Ectodermal cell (in vitro differentiated cells): ENCODE measurements around the gene PARP14.
"Not testable (repeated sequence)": the region's sequence is repeated elsewhere in the genome, so short reads cannot be mapped to it uniquely, and the experiment has no call there.

Experiments used
- H3K27ac ChIP-seq: 2 replicates; pipeline ENCODE4 v1.7.0; 2013; ENCODE audit warnings: mild to moderate bottlenecking, low read depth, low read length; ENCODE audit not compliant: insufficient read depth, poor library complexity, severe bottlenecking
- H3K27me3 ChIP-seq: 2 replicates; pipeline ENCODE4 v1.7.0; 2013; ENCODE audit warnings: mild to moderate bottlenecking, low read length; ENCODE audit not compliant: insufficient read depth, control insufficient read depth, poor library complexity, severe bottlenecking
- H3K36me3 ChIP-seq: one replicate; pipeline ENCODE4 v1.7.0; 2013; ENCODE audit warnings: low read length; ENCODE audit not compliant: control insufficient read depth, insufficient read depth
- H3K4me1 ChIP-seq: one replicate; pipeline ENCODE4 v1.7.0; 2013; ENCODE audit warnings: low read length; ENCODE audit not compliant: control insufficient read depth, insufficient read depth
- H3K4me3 ChIP-seq: 2 replicates; pipeline ENCODE4 v1.7.0; 2013; ENCODE audit warnings: low read depth, low read length, control low read depth; ENCODE audit not compliant: insufficient read depth
- H3K9me3 ChIP-seq: 2 replicates; pipeline ENCODE4 v1.7.0; 2013; ENCODE audit warnings: mild to moderate bottlenecking, low read length, moderate library complexity; ENCODE audit not compliant: control insufficient read depth
- WGBS, 2 experiments: methylation state at CpG; one replicate each; pipeline ENCODE4 v1.1.7; 2013; ENCODE audit warnings: missing lambda C conversion rate in 2 of 2; 5-methylcytosine and 5-hydroxymethylcytosine counted together

PARP14 gene

GRCh38 chr3:122716667-122717066 is 36.0 kb downstream of the PARP14 start:
- no peaks in the 10 kb centered on the region for H3K36me3 ChIP-seq
- 82 to 85% methylated on average over 4 of the region's 4 CpGs for WGBS, 2 experiments
- no peak overlapping the region for H3K4me3 ChIP-seq
- H3K27me3 ChIP-seq, result no peaks in the 10 kb centered on the region
- H3K9me3 ChIP-seq, result no peaks in the 10 kb centered on the region
- no peaks in the 10 kb centered on the region for H3K4me1 ChIP-seq
- H3K27ac ChIP-seq, result no peak overlapping the region

GRCh38 chr3:122719273-122719921 is 38.8 kb downstream of the PARP14 start:
- H3K36me3 ChIP-seq, result no peaks in the 10 kb centered on the region
- no peaks in the 10 kb centered on the region for H3K4me1 ChIP-seq
- H3K27ac ChIP-seq, result no peak overlapping the region
- 82 to 93% methylated on average over 2 to 3 of the region's 3 CpGs for WGBS, 2 experiments
- H3K4me3 ChIP-seq, result no peak overlapping the region
- H3K27me3 ChIP-seq, result no peaks in the 10 kb centered on the region
- no peaks in the 10 kb centered on the region for H3K9me3 ChIP-seq

GRCh38 chr3:122725106-122725505 is 44.5 kb downstream of the PARP14 start:
- Histone ChIP-seq H3K4me1 (no peaks in the 10 kb centered on the region), H3K27ac (no peak overlapping the region), H3K36me3 (no peaks in the 10 kb centered on the region), H3K4me3 (no peak overlapping the region), H3K27me3 (no peaks in the 10 kb centered on the region), H3K9me3 (no peaks in the 10 kb centered on the region)
- WGBS, 2 experiments, result 91 to 97% methylated on average over 17 of the region's 20 CpGs

- 92 to 95% methylated on average over 3 of the region's 3 CpGs for WGBS, 2 experiments
- no peaks in the 10 kb centered on the region for H3K36me3 ChIP-seq
- H3K4me3 ChIP-seq, result no peak overlapping the region
- no peaks in the 10 kb centered on the region for H3K27me3 ChIP-seq
- no peaks in the 10 kb centered on the region for H3K4me1 ChIP-seq
- no peaks in the 10 kb centered on the region for H3K9me3 ChIP-seq
- H3K27ac ChIP-seq, result no peak overlapping the region
Observed at GRCh38 chr3:122727294-122727693, 46.7 kb downstream of the PARP14 start.

- H3K4me3 ChIP-seq, result no peak overlapping the region
Observed at GRCh38 chr3:122727766-122728165, 47.1 kb downstream of the PARP14 start.

GRCh38 chr3:122728186-122728585 is 47.5 kb downstream of the PARP14 start:
- Histone ChIP-seq H3K36me3 (no peaks in the 10 kb centered on the region), H3K4me1 (no peaks in the 10 kb centered on the region), H3K4me3 (no peak overlapping the region), H3K9me3 (no peaks in the 10 kb centered on the region), H3K27ac (no peak overlapping the region), H3K27me3 (no peaks in the 10 kb centered on the region)
- 94 to 96% methylated on average over 3 of the region's 3 CpGs for WGBS, 2 experiments

More at GRCh38 chr3:122727766-122728165, 47.1 kb downstream of the PARP14 start:
- no peaks in the 10 kb centered on the region for H3K27me3 ChIP-seq
- no peaks in the 10 kb centered on the region for H3K4me1 ChIP-seq
- no peak overlapping the region for H3K27ac ChIP-seq
- H3K36me3 ChIP-seq, result no peaks in the 10 kb centered on the region
- WGBS, 2 experiments, result 94 to 97% methylated on average over 9 of the region's 9 CpGs
- no peaks in the 10 kb centered on the region for H3K9me3 ChIP-seq

GRCh38 chr3:122728756-122729514 is 48.3 kb downstream of the PARP14 start:
- H3K27ac ChIP-seq, result no peak overlapping the region
- H3K9me3 ChIP-seq, result no peaks in the 10 kb centered on the region
- no peaks in the 10 kb centered on the region for H3K36me3 ChIP-seq
- H3K27me3 ChIP-seq, result no peaks in the 10 kb centered on the region
- no peaks in the 10 kb centered on the region for H3K4me1 ChIP-seq
- no peak overlapping the region for H3K4me3 ChIP-seq
- 93 to 96% methylated on average over 8 of the region's 8 CpGs for WGBS, 2 experiments

- H3K27me3 ChIP-seq, result no peaks in the 10 kb centered on the region
Observed at GRCh38 chr3:122730240-122730639, 49.6 kb downstream of the PARP14 start.

GRCh38 chr3:122732682-122733525 is 52.3 kb downstream of the PARP14 start:
- H3K9me3 ChIP-seq, H3K27ac ChIP-seq, H3K4me1 ChIP-seq, H3K27me3 ChIP-seq, H3K4me3 ChIP-seq, H3K36me3 ChIP-seq: not testable (repeated sequence)
- WGBS, 2 experiments, result 94% methylated on average over 20 of the region's 22 CpGs

More at GRCh38 chr3:122730240-122730639, 49.6 kb downstream of the PARP14 start:
- no peaks in the 10 kb centered on the region for H3K9me3 ChIP-seq
- WGBS, 2 experiments, result 81 to 88% methylated on average over 4 of the region's 4 CpGs
- H3K4me1 ChIP-seq, result no peaks in the 10 kb centered on the region
- H3K4me3 ChIP-seq, result no peak overlapping the region
- no peak overlapping the region for H3K27ac ChIP-seq
- no peaks in the 10 kb centered on the region for H3K36me3 ChIP-seq

- Histone ChIP-seq H3K27ac (no peak overlapping the region), H3K4me1 (no peaks in the 10 kb centered on the region), H3K9me3 (no peaks in the 10 kb centered on the region), H3K4me3 (no peak overlapping the region), H3K36me3 (peaks cover 5% of the 10 kb centered on the region), H3K27me3 (no peaks in the 10 kb centered on the region)
- WGBS, 2 experiments, result 27 to 40% methylated on average over 2 to 3 of the region's 3 CpGs
Observed at GRCh38 chr3:122739172-122739571, 58.5 kb downstream of the PARP14 start.
